GM13977 (cell line): ENCODE data around the gene CKM.

ENCODE experiments used
- DNase-seq: peaks from one replicate; pipeline ENCODE4 v3.0.0; 2012; ENCODE audit warnings: low spot score
- in situ Hi-C: fragments of 300-500 bp; cut with MboI; formaldehyde crosslinking; loops from one replicate; pipeline ENCODE4 v1.12.0; 2022; ENCODE audit warnings: low sequenced_read_pairs, low pct_unique_long_range_greater_than_20kb, mixed read lengths, inconsistent platforms; ENCODE audit not compliant: unreplicated experiment
- TF ChIP-seq, protein P1 (sequence below): IDR thresholded peaks from 2 replicates; pipeline ENCODE4 v1.5.1; 2012; ENCODE audit warnings: mild to moderate bottlenecking, control low read depth; ENCODE audit not compliant: insufficient read depth; ENCODE audit errors: extremely low read depth, missing control alignments

CKM gene

DNA sequence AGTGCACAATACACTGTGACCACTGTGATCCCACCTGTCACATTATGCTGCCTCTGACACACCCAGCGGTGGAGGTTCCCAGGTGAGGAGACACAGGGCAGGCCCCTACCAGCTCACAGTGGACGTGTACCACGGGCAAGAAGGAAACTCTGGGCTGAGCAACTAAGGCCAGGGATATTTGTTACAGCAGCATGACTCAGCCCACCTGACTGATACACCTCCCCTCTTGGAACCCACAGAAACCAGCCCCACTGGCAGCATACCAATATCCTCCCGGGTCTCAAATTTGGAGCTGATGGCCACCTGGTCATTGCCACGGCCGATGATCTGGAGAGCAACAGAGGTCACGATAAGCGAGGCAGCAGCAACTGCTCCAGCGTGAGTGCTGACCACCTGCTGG, 32.7 kb upstream of the CKM start:
- DNase-seq, result no peak
- in situ Hi-C loops, result no loop called here
- TF ChIP-seq, protein P1, sequence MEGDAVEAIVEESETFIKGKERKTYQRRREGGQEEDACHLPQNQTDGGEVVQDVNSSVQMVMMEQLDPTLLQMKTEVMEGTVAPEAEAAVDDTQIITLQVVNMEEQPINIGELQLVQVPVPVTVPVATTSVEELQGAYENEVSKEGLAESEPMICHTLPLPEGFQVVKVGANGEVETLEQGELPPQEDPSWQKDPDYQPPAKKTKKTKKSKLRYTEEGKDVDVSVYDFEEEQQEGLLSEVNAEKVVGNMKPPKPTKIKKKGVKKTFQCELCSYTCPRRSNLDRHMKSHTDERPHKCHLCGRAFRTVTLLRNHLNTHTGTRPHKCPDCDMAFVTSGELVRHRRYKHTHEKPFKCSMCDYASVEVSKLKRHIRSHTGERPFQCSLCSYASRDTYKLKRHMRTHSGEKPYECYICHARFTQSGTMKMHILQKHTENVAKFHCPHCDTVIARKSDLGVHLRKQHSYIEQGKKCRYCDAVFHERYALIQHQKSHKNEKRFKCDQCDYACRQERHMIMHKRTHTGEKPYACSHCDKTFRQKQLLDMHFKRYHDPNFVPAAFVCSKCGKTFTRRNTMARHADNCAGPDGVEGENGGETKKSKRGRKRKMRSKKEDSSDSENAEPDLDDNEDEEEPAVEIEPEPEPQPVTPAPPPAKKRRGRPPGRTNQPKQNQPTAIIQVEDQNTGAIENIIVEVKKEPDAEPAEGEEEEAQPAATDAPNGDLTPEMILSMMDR, result no peak

DNA sequence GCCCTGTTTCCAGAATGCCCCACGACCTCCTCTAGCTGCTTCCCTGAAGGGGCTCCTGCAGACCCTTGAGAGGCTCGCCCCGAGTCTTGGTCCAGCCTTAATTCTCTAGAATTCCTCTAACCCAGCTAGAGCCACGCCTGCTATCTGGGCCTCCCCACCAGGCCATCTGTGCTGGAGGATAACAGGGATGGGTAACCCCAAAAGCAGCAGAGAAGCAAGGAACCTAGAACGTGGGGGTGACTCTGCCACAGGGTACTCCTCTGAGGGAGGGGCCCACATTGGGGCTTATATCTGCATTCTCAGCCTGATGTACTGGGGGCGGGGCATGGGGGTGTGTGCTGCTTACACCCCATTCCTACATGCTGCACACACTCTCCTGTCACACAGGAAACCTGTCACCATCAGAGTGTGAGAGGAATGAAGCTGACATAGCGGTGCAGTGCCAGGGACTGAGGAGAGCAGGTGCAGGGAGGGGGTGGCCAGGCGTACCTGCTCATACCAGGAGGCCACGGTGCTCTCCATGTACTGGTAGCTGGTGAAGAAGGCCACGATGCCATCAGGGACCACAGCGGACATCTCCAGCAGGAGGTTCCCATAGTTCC, 31.7 kb upstream of the CKM start:
- in situ Hi-C loops, result no loop called here
- TF ChIP-seq, protein P1, result no peak
- no peak for DNase-seq

DNA sequence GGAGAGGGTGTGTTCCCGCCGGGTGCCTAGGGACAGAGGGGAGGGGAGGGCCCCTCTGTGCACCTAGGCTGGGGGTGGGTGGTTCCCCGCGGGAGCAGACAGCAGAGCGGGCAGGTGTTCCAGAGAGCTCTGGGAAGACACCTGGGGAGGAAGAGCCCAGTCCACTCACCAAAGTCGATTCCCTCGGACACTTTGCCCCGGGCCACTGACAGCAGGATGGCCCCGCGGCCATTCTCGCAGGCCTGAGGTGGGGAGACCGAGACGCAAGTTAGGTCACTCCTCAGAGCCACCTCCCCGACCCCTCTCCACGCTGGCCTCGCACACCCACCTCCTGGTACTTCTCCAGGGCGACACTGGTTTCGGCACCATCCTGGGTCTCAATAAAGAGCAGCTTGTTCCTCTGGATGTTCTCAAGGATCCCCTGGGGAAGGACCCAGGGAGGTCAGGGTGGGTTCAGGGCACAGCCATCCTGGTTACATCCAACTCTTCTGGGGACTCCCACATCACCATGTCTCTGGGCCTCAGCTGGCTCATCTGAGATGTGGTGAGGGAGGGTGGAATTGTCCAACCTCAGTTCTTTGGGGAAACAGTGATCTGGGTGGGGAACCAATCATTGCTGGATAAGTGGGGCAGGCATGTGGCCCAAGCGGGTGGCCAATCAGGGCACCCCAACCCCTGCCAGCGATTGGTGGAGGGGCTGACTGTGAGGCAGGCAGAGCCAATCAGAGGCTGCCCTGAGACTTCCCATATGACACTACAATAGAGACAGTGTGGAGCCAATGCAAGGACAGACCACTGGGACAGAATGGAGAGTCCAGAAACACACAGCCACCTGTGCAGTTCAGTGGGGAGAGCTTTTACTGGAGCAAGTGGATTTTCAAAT, 30.5 kb upstream of the CKM start:
- in situ Hi-C loops, result no loop called here
- TF ChIP-seq, protein P1, result no peak
- DNase-seq, result no peak

DNA sequence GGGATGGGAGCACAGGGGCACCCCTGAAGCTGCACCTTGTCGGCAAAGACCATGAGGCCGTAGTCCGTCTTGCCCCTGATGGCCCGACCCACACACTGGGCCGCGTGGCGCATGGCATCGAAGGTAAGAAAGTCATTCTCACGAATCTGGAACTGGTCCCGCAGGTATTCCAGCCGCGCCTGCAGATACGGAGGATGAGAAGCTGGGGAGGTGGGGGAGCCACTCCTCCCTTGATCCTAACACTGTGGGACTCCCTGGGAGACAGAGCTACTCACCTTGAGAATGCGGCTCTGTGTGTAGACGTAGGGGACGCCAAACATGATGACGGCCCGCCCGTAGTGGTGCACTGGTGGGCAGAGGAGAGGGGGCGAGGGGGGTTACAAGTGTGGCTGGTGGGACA, 29.8 kb upstream of the CKM start:
- TF ChIP-seq, protein P1, result no peak
- DNase-seq, result no peak
- in situ Hi-C loops, result no loop called here

DNA sequence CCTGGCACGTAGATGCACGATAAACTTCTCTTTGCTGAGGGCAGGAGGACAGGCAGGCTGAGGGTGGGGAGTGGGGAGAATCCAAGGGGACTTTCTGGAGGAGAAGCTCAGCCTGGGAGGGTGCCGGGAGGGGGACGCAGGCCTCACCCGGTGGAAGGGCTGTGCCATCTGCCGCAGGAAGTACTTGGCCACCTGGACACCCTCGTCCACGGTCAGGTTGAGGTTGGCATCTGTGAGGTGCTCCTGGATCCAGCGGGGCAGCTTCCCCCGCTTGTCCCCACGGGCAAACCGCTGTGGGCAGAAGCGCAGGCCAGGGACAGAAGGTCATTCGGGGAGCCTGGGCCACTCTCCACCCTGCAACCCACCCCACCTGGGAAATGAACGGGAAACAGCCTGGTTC, 29.4 kb upstream of the CKM start:
- in situ Hi-C loops, result no loop called here
- DNase-seq, result no peak
- TF ChIP-seq, protein P1, result no peak

DNA sequence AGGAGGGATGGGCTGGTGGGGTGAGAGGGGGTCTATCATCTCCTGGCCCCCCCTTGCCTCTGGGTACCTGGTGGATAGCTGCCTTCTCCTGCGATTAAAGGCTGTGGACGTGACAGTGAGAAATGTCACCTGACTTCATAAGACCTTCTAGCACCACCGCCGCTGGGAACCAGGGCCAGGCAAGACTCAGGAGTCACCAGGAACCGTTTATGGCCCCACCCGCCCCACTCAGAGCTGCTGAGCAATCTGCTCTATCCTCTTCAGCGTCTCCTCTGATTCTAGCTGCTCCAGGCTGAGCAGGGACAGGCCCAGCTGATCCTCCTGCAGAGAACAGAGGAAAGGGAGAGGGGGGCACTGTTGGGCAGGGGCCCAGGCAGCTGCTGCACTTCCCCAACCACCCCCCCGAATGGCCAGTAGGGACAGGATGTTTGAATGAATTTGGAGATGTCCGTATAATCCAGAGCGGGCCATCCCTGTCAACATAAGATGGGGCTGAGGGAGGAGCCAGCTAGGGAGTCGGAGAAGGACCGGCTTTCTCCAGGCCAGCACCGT, 28.8 kb upstream of the CKM start:
- TF ChIP-seq, protein P1, result no peak
- in situ Hi-C loops, result no loop called here
- no peak for DNase-seq
